Suprapubic skin (tissue), 4 donors: ENCODE measurements around the gene PCBP4. TPM values are rescaled to one million over a fixed set of nuclear protein-coding genes. Genes with fewer than 3 reads are reported as not detected.

ENCODE experiments used
- DNase-seq, 2 donors: peaks; one replicate each; pipeline ENCODE4 v3.0.0-alpha.2; 2019; ENCODE audit warnings: low spot score in 2 of 2
- H3K27ac ChIP-seq: fragments of 200-600 bp; sonication (generic); one replicate; pipeline ENCODE4 v1.5.1; 2019
- H3K27me3 ChIP-seq: fragments of 200-600 bp; sonication (generic); one replicate; pipeline ENCODE4 v1.5.1; 2019
- H3K36me3 ChIP-seq: fragments of 200-600 bp; sonication (generic); one replicate; pipeline ENCODE4 v1.5.1; 2019
- H3K4me1 ChIP-seq: fragments of 200-600 bp; sonication (generic); one replicate; pipeline ENCODE4 v1.5.1; 2019
- H3K4me3 ChIP-seq: fragments of 200-600 bp; sonication (generic); one replicate; pipeline ENCODE4 v1.5.1; 2019; ENCODE audit warnings: mild to moderate bottlenecking
- H3K9me3 ChIP-seq: fragments of 200-600 bp; sonication (generic); one replicate; pipeline ENCODE4 v1.5.1; 2019
- EP300 ChIP-seq: sonication (generic); formaldehyde crosslinking; IDR thresholded peaks from one replicate; pipeline ENCODE4 v1.6.1; 2017; ENCODE audit warnings: antibody characterized with exemption
- POLR2A ChIP-seq, 2 donors: fragments of 450-650 bp; IDR thresholded peaks; one replicate each; pipeline ENCODE4 v1.6.1; 2017; ENCODE audit warnings: antibody characterized with exemption in 2 of 2, mild to moderate bottlenecking in 2 of 2, moderate library complexity in 2 of 2
- POLR2AphosphoS5 ChIP-seq, 3 donors: sonication (generic); formaldehyde crosslinking; IDR thresholded peaks; one replicate each; pipeline ENCODE4 v1.6.1; 2017; ENCODE audit warnings: antibody characterized with exemption in 3 of 3
- WGBS: methylation state at CpG from one replicate; pipeline ENCODE4 v1.1.5; 2018; 5-methylcytosine and 5-hydroxymethylcytosine counted together
- total RNA-seq, 4 donors: library from RNA; depleted of rRNA; stranded (reverse); fragments of >200 nt; gene quantifications; one replicate each; pipeline ENCODE4 v1.1.0, GENCODE V29; 2016
- TF ChIP-seq, protein P1 (sequence below), 2 donors: fragments of 200-600 bp in 1 of 2; fragments of 450-650 bp in 1 of 2; sonication (generic) in 1 of 2; IDR thresholded peaks; one replicate each; pipeline ENCODE4 v1.5.1; 2016 to 2019; ENCODE audit warnings: antibody characterized with exemption in 2 of 2, mild to moderate bottlenecking in 1 of 2, moderate library complexity in 1 of 2

Gene PCBP4
- total RNA-seq, 4 donors from 2014 or later = 24.6 to 32.1 (median 28.6) TPM

DNA sequence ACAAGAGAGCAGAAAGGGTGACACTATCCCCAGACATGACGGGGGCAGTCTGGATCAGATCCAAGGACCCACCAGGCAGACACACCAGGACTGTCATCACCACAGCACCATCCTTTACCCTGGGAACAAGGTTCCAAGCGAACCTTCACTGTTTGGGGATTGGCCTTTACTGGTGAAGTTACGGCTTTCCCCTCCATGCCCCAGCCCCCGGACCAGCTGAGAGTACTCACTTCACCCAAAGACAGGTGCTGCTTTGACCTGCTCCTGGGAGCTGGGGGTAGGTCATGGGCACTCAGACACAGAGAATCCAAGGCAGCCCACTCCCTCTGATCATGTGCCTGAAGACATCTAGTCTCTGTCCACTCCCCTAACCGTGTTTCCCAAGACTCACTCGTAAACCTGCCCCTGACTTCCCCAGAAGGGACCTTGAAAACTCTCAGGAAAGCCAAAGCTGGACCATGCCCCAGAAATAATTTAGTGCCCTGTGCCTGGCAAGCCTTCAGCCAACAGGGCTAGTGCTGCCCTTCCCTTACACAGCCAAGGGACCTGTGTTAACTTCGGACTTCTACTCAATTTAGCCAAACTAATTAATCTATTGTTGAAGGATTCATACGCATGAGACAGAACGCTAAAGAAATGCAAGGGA lies 28.4 kb downstream of the PCBP4 start:
- Histone ChIP-seq H3K9me3 (no peaks in the 10 kb centered on the region), H3K27ac (no peak overlapping the region), H3K4me3 (no peak overlapping the region), H3K36me3 (peaks cover 52% of the 10 kb centered on the region), H3K27me3 (no peaks in the 10 kb centered on the region), H3K4me1 (peaks cover 34% of the 10 kb centered on the region)
- 84% methylated on average over 9 of the region's 9 CpGs for whole genome bisulfite sequencing
- peak in 1 of 2 donors; percentile 47 for DNase-seq
- no peak for TF ChIP-seq EP300
- no peak for TF ChIP-seq POLR2AphosphoS5 (IDR thresholded peaks at IDR 0.05)
- TF ChIP-seq, protein P1, sequence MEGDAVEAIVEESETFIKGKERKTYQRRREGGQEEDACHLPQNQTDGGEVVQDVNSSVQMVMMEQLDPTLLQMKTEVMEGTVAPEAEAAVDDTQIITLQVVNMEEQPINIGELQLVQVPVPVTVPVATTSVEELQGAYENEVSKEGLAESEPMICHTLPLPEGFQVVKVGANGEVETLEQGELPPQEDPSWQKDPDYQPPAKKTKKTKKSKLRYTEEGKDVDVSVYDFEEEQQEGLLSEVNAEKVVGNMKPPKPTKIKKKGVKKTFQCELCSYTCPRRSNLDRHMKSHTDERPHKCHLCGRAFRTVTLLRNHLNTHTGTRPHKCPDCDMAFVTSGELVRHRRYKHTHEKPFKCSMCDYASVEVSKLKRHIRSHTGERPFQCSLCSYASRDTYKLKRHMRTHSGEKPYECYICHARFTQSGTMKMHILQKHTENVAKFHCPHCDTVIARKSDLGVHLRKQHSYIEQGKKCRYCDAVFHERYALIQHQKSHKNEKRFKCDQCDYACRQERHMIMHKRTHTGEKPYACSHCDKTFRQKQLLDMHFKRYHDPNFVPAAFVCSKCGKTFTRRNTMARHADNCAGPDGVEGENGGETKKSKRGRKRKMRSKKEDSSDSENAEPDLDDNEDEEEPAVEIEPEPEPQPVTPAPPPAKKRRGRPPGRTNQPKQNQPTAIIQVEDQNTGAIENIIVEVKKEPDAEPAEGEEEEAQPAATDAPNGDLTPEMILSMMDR (IDR thresholded peaks at IDR 0.05) = no peak
- TF ChIP-seq POLR2A (IDR thresholded peaks at IDR 0.05) = no peak

DNA sequence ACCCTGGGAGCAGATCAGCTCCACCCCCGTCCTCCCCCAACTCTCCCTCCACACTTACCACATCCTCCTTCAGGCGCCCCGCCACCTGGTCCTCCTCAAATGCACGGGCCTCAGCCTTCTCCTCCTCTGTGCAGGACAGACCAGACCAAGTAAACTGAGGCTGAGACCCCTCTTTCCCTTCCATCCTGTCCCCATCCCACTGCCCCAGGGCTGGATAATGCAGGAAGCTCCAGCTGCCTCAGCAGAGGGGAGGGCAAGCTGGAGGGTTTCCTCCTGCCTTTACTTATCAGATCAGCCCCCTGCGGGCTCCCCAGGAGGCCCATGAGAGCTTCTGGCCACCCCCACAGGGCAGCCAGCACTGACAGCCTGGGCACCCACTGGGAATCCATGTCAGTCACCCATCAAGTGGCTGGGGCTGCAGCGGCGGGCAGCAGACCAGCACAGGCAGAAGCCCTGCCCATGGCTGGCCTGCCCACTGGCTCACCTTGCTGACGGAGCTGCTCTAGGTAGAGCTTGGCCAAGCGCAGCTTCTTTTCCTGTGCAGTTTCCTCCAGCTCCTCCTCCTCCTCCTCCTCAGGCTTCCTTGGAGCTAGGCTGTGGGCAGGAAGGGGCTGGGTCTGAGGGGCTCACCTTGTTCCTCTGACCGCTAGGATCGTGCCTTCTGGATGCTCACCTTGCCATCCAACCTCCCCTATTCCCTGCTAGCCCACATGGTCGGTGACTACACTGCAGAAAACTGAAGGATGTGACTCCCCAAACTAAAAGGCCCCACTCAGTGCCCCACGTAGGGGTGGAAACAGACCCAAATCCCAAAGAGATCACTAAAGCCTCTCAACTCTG lies 29.4 kb downstream of the PCBP4 start:
- H3K9me3 ChIP-seq = no peaks in the 10 kb centered on the region
- peaks cover 63% of the 10 kb centered on the region for H3K36me3 ChIP-seq
- 89% methylated on average over 13 of the region's 13 CpGs for WGBS

DNA sequence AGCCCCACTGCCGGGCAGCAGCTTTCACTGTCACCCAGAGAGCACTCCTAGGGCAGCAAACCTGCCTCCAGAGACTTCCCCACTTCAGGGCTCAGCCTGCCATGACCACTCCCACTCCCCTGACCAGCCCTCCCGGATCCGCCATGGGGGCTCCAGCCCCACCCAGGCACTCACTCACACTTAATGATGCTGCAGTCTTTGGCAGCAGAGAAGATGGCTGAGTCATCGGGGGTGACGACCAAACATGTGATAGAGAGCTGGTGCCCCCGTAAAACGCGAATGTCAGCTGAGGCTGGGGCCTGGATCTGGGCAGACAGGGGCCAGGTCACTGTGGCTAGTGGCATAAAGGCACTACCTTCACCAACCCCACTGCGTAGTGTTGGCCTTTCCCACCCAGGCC lies 30.2 kb downstream of the PCBP4 start:
- Histone ChIP-seq H3K27me3 (no peaks in the 10 kb centered on the region), H3K4me3 (no peak overlapping the region), H3K27ac (no peak overlapping the region), H3K9me3 (no peaks in the 10 kb centered on the region), H3K36me3 (peaks cover 69% of the 10 kb centered on the region), H3K4me1 (peaks cover 20% of the 10 kb centered on the region)
- 80% methylated on average over 1 of the region's 9 CpGs for whole genome bisulfite sequencing
- peak in 1 of 2 donors; percentile 63 for DNase-seq
- TF ChIP-seq EP300 (no peak), POLR2A (IDR thresholded peaks at IDR 0.05) (no peak)

More for the DNA sequence above, 29.4 kb downstream of the PCBP4 start:
- no peak overlapping the region for H3K27ac ChIP-seq
- peaks cover 27% of the 10 kb centered on the region for H3K4me1 ChIP-seq
- DNase-seq = peak; percentile 59 to 68
- H3K4me3 ChIP-seq = no peak overlapping the region
- no peaks in the 10 kb centered on the region for H3K27me3 ChIP-seq
- TF ChIP-seq POLR2A (IDR thresholded peaks at IDR 0.05) (no peak), EP300 (no peak), POLR2AphosphoS5 (IDR thresholded peaks at IDR 0.05) (no peak)
- TF ChIP-seq, protein P1 (IDR thresholded peaks at IDR 0.05) = no peak

DNA sequence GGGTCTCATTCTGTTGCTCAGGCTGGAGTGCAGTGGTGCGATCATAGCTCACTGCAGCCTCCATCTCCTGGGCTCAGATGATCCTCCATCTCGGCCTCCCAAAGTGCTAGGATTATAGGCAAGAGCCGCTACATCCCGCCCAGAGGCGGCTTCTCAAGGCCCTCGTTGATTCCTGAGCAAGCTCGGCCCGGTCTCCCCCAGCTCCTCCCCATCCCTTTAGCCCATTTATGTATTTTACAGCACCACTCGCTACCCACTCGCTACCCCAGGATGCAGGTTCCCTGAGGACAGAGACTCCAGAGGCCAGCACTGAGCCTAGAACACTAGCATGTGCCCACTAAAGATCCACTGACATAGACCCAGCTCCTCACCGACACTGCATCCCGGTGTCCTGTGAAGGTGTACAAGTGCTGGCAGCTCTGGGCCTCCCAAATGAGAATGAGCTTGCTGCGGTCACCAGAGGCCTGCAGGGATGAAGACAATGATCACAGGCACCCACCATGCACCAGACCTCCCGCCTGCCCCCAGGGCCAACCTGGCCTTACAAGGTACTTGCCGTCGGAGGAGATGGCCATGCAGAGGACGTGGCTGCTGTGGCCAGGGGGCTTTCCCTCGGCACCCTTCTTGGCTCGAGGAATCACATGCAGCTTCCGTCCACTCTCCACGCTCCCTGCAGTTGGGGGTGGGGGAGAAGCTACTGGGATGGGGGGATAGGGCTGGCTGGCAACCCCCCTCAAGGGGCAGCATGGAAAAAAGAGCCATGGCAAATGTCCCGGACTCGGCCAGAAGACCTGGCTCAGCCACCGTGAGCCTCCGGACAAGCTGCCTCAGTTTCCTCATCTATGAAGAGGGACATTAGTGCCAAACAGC lies 31.1 kb downstream of the PCBP4 start:
- Histone ChIP-seq H3K4me3 (no peak overlapping the region), H3K27me3 (no peaks in the 10 kb centered on the region), H3K9me3 (no peaks in the 10 kb centered on the region), H3K36me3 (peaks cover 69% of the 10 kb centered on the region), H3K4me1 (peaks cover 15% of the 10 kb centered on the region), H3K27ac (no peak overlapping the region)
- DNase-seq = peak in 1 of 2 donors; percentile 50
- 93% methylated on average over 19 of the region's 25 CpGs for WGBS
- TF ChIP-seq POLR2AphosphoS5 (IDR thresholded peaks at IDR 0.05) (no peak), POLR2A (IDR thresholded peaks at IDR 0.05) (no peak), EP300 (no peak)
- TF ChIP-seq, protein P1 (IDR thresholded peaks at IDR 0.05) = no peak

DNA sequence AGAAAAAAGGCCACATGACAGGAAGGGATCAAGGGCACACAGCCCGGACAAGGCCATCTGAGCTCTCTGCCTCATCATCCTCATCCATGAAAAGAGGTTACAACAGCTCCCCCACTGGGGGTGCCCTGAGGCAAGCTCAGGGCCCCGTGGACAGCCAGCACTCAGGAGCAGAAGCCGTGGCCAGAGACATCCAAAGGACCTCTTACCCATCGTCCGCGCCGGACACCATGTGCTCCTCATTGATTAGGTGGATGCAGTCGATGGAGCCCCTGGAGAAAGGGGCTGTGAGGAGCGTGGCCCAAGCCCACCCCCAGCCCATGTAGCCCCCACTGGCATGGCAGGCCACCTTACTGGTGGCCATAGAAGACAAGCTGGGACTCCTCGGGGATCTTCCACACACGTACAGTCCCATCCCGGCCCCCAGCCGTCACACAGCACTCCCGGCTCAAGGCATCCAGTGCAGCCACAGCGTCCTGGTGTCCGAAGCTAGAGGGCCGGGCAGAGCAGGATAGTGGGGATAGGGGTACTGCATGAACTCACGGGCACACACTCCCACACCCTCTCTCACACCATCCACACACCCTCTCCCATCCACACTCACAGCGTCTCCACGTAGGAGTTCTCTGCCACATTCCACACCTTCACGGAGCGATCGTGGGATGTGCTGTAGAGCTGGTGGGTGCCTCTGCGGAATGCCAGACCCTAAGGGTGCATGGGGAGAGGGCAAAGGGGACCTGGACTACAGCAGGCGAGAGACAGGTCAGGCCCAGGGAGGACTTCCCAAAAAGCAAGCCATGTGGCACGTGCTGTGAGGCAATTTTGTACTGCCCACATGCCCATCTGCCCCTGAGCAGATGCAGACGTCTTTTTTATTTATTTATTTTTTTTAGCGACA lies 32.0 kb downstream of the PCBP4 start:
- 88% methylated on average over 16 of the region's 28 CpGs for WGBS
- H3K4me1 ChIP-seq = peaks cover 6% of the 10 kb centered on the region
- no peaks in the 10 kb centered on the region for H3K9me3 ChIP-seq
- H3K4me3 ChIP-seq = no peak overlapping the region
- TF ChIP-seq POLR2A (IDR thresholded peaks at IDR 0.05) = no peak
- TF ChIP-seq EP300 = no peak
- TF ChIP-seq POLR2AphosphoS5 (IDR thresholded peaks at IDR 0.05) = no peak
- TF ChIP-seq, protein P1 (IDR thresholded peaks at IDR 0.05) = no peak
- peak in 1 of 2 donors; percentile 77 for DNase-seq
- peaks cover 69% of the 10 kb centered on the region for H3K36me3 ChIP-seq
- no peaks in the 10 kb centered on the region for H3K27me3 ChIP-seq
- no peak overlapping the region for H3K27ac ChIP-seq
